HG02970 (cell line): ENCODE data around the gene SPTA1.
"Not testable (repeated sequence)": the region's sequence is repeated elsewhere in the genome, so short reads cannot be mapped to it uniquely, and the experiment has no call there.

Experiments
- ATAC-seq: cut with Tn5 transposase; IDR thresholded peaks from one replicate; pipeline ENCODE4 v1.9.1; 2021; ENCODE audit warnings: mild to moderate bottlenecking, moderate library complexity, moderate number of reproducible peaks; ENCODE audit not compliant: unreplicated experiment, low FRiP score

The SPTA1 gene

GRCh38 chr1:158688343-158688742, 1.8 kb upstream of the SPTA1 start:
- not testable (repeated sequence) for ATAC-seq

GRCh38 chr1:158687037-158687436, 522 bp upstream of the SPTA1 start:
- ATAC-seq: no peak

GRCh38 chr1:158685085-158685484, 1.4 kb downstream of the SPTA1 start:
- ATAC-seq: no peak

- ATAC-seq: no peak
These were observed 4.9 kb downstream of the SPTA1 start for GRCh38 chr1:158681606-158682005.

GRCh38 chr1:158679289-158679688, 7.2 kb downstream of the SPTA1 start:
- ATAC-seq: no peak

GRCh38 chr1:158675563-158676323, 10.8 kb downstream of the SPTA1 start:
- no peak for ATAC-seq

- no peak for ATAC-seq
These were observed 12.2 kb downstream of the SPTA1 start for GRCh38 chr1:158674302-158674701.

GRCh38 chr1:158666037-158666436, 20.5 kb downstream of the SPTA1 start:
- no peak for ATAC-seq

GRCh38 chr1:158654571-158654970, 31.9 kb downstream of the SPTA1 start:
- ATAC-seq: no peak

- ATAC-seq: no peak
These were observed 32.4 kb downstream of the SPTA1 start for GRCh38 chr1:158654086-158654485.

GRCh38 chr1:158652721-158653334, 33.7 kb downstream of the SPTA1 start:
- ATAC-seq: no peak

- no peak for ATAC-seq
These were observed 37.5 kb downstream of the SPTA1 start for GRCh38 chr1:158649052-158649451.

GRCh38 chr1:158646465-158646864, 40.0 kb downstream of the SPTA1 start:
- no peak for ATAC-seq

- ATAC-seq: no peak
These were observed 42.1 kb downstream of the SPTA1 start for GRCh38 chr1:158644449-158644848.

- ATAC-seq: no peak
These were observed 47.6 kb downstream of the SPTA1 start for GRCh38 chr1:158638904-158639303.

GRCh38 chr1:158638146-158638545, 48.4 kb downstream of the SPTA1 start:
- ATAC-seq: no peak

GRCh38 chr1:158613764-158614163, 72.8 kb downstream of the SPTA1 start:
- no peak for ATAC-seq

- no peak for ATAC-seq
These were observed 74.6 kb downstream of the SPTA1 start for GRCh38 chr1:158611916-158612315.

GRCh38 chr1:158607296-158607695, 79.2 kb downstream of the SPTA1 start:
- no peak for ATAC-seq

GRCh38 chr1:158604968-158605367, 81.5 kb downstream of the SPTA1 start, which contains the start of gene OR10Z1:
Gene OR10Z1 (plus strand): TSS chr1:158605268. CDS start chr1:158606439, 1,171 bp downstream.
- no peak for ATAC-seq

GRCh38 chr1:158600735-158601134, 85.8 kb downstream of the SPTA1 start:
- ATAC-seq: no peak

- no peak for ATAC-seq
These were observed 99.6 kb downstream of the SPTA1 start for GRCh38 chr1:158586942-158587341.
